HG03066 (cell line): ENCODE results near the gene DIABLO.
"Not testable (repeated sequence)": the region's sequence is repeated elsewhere in the genome, so short reads cannot be mapped to it uniquely, and the experiment has no call there.

Source experiments
- ATAC-seq: cut with Tn5 transposase; IDR thresholded peaks from one replicate; pipeline ENCODE4 v1.9.1; 2021; ENCODE audit warnings: low read depth; ENCODE audit not compliant: unreplicated experiment

The DIABLO gene

GRCh38 chr12:122190842-122191668 is 34.8 kb downstream of the DIABLO start:
- no peak for ATAC-seq

GRCh38 chr12:122189626-122190475 is 36.0 kb downstream of the DIABLO start:
- ATAC-seq, result no peak

GRCh38 chr12:122187466-122187865 is 38.4 kb downstream of the DIABLO start:
- no peak for ATAC-seq

- no peak for ATAC-seq
These were observed 40.3 kb downstream of the DIABLO start for GRCh38 chr12:122185494-122186082.

GRCh38 chr12:122185079-122185478 is 40.8 kb downstream of the DIABLO start:
- ATAC-seq, result no peak

GRCh38 chr12:122184517-122184916 is 41.3 kb downstream of the DIABLO start:
- no peak for ATAC-seq

GRCh38 chr12:122183588-122183940 is 42.3 kb downstream of the DIABLO start:
- ATAC-seq, result no peak

GRCh38 chr12:122182887-122183587 is 42.8 kb downstream of the DIABLO start, which contains the start of gene LRRC43:
LRRC43 (plus strand) TSS chr12:122183123; CDS start chr12:122183145, 22 bp downstream.
- no peak for ATAC-seq

GRCh38 chr12:122176473-122176872 is 49.4 kb downstream of the DIABLO start:
- ATAC-seq, result not testable (repeated sequence)

- no peak for ATAC-seq
These were observed 51.6 kb downstream of the DIABLO start, which contains the start of gene IL31 for GRCh38 chr12:122174155-122174845. IL31 (minus strand) TSS chr12:122174221; CDS start chr12:122174172, 49 bp downstream.

GRCh38 chr12:122172262-122172939 is 53.5 kb downstream of the DIABLO start:
- ATAC-seq, result no peak

- no peak for ATAC-seq
These were observed 54.5 kb downstream of the DIABLO start for GRCh38 chr12:122171399-122171798.

- ATAC-seq, result no peak
These were observed 57.4 kb downstream of the DIABLO start for GRCh38 chr12:122168492-122168891.

- no peak for ATAC-seq
These were observed 58.4 kb downstream of the DIABLO start for GRCh38 chr12:122167356-122167925.

GRCh38 chr12:122166422-122167349 is 59.2 kb downstream of the DIABLO start:
- ATAC-seq, result no peak

GRCh38 chr12:122162976-122163375 is 62.9 kb downstream of the DIABLO start:
- ATAC-seq, result no peak

- ATAC-seq, result no peak
These were observed 64.2 kb downstream of the DIABLO start for GRCh38 chr12:122161682-122162081.

GRCh38 chr12:122160761-122161160 is 65.1 kb downstream of the DIABLO start:
- ATAC-seq, result no peak
